Hepatocyte (in vitro differentiated cells): ENCODE data around the gene DPYD. TPM values are rescaled to one million over a fixed set of nuclear protein-coding genes. Genes with fewer than 3 reads are reported as not detected.

Experiments
- DNase-seq: peaks from one replicate; pipeline ENCODE4 v3.0.0-alpha.2; 2016; ENCODE audit warnings: low spot score
- H2AFZ ChIP-seq: fragments of 200-600 bp; sonication (generic); 2 replicates; pipeline ENCODE4 v1.6.0; 2016; ENCODE audit warnings: antibody characterized with exemption, mild to moderate bottlenecking
- H3K27ac ChIP-seq: fragments of 200-600 bp; sonication (generic); 2 replicates; pipeline ENCODE4 v1.5.1; 2016; ENCODE audit warnings: mild to moderate bottlenecking
- H3K27me3 ChIP-seq: fragments of 200-600 bp; sonication (generic); 2 replicates; pipeline ENCODE4 v1.6.1; 2016
- H3K36me3 ChIP-seq: fragments of 200-600 bp; sonication (generic); replicated peaks from 2 replicates; pipeline ENCODE4 v1.5.1; 2016; ENCODE audit warnings: low read depth; ENCODE audit not compliant: insufficient read depth
- H3K4me1 ChIP-seq: fragments of 200-600 bp; sonication (generic); 2 replicates; pipeline ENCODE4 v1.5.1; 2016; ENCODE audit warnings: mild to moderate bottlenecking, moderate library complexity; ENCODE audit not compliant: insufficient read depth
- H3K4me2 ChIP-seq: fragments of 200-600 bp; sonication (generic); 2 replicates; pipeline ENCODE4 v1.6.0; 2016
- H3K4me3 ChIP-seq: fragments of 200-600 bp; sonication (generic); 2 replicates; pipeline ENCODE4 v1.5.1; 2016; ENCODE audit warnings: mild to moderate bottlenecking
- H3K79me2 ChIP-seq: fragments of 200-600 bp; sonication (generic); 2 replicates; pipeline ENCODE4 v1.6.0; 2017; ENCODE audit warnings: mild to moderate bottlenecking
- H3K9me2 ChIP-seq: fragments of 200-600 bp; sonication (generic); replicated peaks from 2 replicates; pipeline ENCODE4 v1.6.0; 2017; ENCODE audit warnings: mild to moderate bottlenecking; ENCODE audit not compliant: insufficient read depth
- H3K9me3 ChIP-seq: fragments of 200-600 bp; sonication (generic); 2 replicates; pipeline ENCODE4 v1.5.1; 2016; ENCODE audit warnings: low read depth, mild to moderate bottlenecking
- H4K20me1 ChIP-seq: fragments of 200-600 bp; sonication (generic); 2 replicates; pipeline ENCODE4 v1.6.0; 2016; ENCODE audit warnings: mild to moderate bottlenecking; ENCODE audit not compliant: insufficient read depth, poor library complexity, severe bottlenecking
- CTCF ChIP-seq: fragments of 200-600 bp; sonication (generic); IDR thresholded peaks from 2 replicates; pipeline ENCODE4 v1.5.1; 2016; ENCODE audit warnings: antibody characterized with exemption, mild to moderate bottlenecking; ENCODE audit not compliant: poor library complexity
- EZH2 ChIP-seq: fragments of 200-600 bp; sonication (generic); IDR thresholded peaks from 2 replicates; pipeline ENCODE4 v1.6.1; 2016; ENCODE audit warnings: antibody characterized with exemption, mild to moderate bottlenecking, borderline replicate concordance
- EZH2phosphoT487 ChIP-seq: fragments of 200-600 bp; sonication (generic); IDR thresholded peaks from one replicate; pipeline ENCODE4 v1.6.1; 2018; ENCODE audit warnings: antibody characterized with exemption, mild to moderate bottlenecking, low read depth, moderate library complexity; ENCODE audit not compliant: unreplicated experiment, severe bottlenecking
- WGBS: methylation state at CpG from one replicate; pipeline ENCODE4 v1.1.6; 2016; ENCODE audit warnings: low lambda C conversion rate; ENCODE audit errors: missing lambda C conversion rate; 5-methylcytosine and 5-hydroxymethylcytosine counted together
- polyA plus RNA-seq: library from polyadenylated mRNA; unstranded; fragments of >200 nt; fragmentation: Nextera tagmentation; extraction: Ambion mirVana; gene quantifications from 2 replicates; pipeline ENCODE4 v1.2.1, GENCODE V29; 2016
- total RNA-seq: library from RNA; depleted of rRNA; stranded (reverse); fragments of >200 nt; gene quantifications from 2 replicates; pipeline ENCODE4 v1.2.3, GENCODE V29; 2014

DPYD gene
- total and polyA plus RNA-seq, 2 experiments from 2014 or later, result 7.5 to 21.8 TPM

GRCh38 chr1:97151651-97152050, 769.2 kb downstream of the DPYD start:
- Histone ChIP-seq H3K9me2 (no peaks in the 10 kb centered on the region), H3K27ac (no peak overlapping the region), H3K27me3 (no peaks in the 10 kb centered on the region), H3K4me2 (no peak overlapping the region), H4K20me1 (no peaks in the 10 kb centered on the region), H3K79me2 (no peaks in the 10 kb centered on the region), H2AFZ (no peak overlapping the region), H3K36me3 (no peaks in the 10 kb centered on the region), H3K9me3 (no peaks in the 10 kb centered on the region), H3K4me1 (no peaks in the 10 kb centered on the region), H3K4me3 (no peak overlapping the region)
- TF ChIP-seq CTCF (no peak), EZH2phosphoT487 (no peak), EZH2 (no peak)
- no peak for DNase-seq

DNA sequence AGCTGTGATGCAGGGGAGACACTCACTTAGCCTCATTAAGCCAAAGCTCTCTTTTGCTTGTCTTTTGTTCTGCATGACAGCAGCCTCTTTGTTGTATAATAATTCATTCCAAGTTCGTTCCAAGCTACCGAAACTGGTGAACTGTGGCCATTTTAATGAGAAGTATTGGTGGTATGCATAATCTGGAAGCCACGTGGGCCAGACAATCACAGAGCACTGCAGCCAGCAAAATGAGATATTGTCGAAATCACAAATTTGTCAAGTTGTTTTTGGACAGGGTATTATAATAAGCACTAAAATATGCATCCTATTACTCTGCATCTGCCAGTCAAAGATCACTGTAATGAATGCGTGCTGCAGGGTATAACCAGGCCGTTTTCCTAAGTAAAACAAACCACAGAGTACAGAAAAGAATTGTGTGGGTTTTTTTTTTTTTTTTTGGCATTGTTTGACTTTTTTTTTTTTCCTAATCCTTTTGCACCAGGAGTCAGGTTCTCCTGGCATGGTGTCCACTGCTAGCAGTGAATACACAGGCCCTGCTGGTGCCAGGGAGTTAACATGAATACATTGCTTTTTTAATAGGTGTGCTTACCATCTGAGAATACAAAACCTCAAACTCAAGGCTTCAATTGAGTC, 775.4 kb downstream of the DPYD start:
- WGBS, result 82% methylated on average over 6 of the region's 6 CpGs
- DNase-seq, result no peak
- no peak overlapping the region for H2AFZ ChIP-seq

DNA sequence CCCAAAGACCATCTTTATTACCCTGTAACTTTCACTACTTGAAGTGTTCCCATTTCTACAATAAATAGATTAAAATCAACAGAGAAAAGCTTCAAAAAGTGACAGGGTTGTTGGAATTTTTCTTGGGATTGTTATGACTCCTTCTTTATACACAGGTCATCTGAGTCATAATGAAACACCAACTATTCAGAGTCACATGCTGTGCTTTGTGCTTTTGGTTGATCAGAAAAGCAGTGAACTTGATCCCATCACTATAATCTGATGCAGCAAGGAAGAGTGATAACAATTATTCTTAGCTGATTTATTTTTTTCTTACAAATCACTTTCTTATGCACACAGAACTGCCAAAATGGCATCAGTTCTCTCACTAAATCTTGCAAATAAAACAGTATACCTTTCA, 776.3 kb downstream of the DPYD start:
- H2AFZ ChIP-seq, result no peak overlapping the region
- H3K4me3 ChIP-seq, result no peak overlapping the region
- H4K20me1 ChIP-seq, result no peaks in the 10 kb centered on the region
- no peaks in the 10 kb centered on the region for H3K9me3 ChIP-seq
- TF ChIP-seq EZH2phosphoT487 (no peak), CTCF (no peak), EZH2 (no peak)
- no peak for DNase-seq
- no peak overlapping the region for H3K27ac ChIP-seq
- H3K36me3 ChIP-seq, result no peaks in the 10 kb centered on the region
- no peaks in the 10 kb centered on the region for H3K79me2 ChIP-seq
- no peaks in the 10 kb centered on the region for H3K4me1 ChIP-seq
- H3K27me3 ChIP-seq, result no peaks in the 10 kb centered on the region
- no peaks in the 10 kb centered on the region for H3K9me2 ChIP-seq
- no peak overlapping the region for H3K4me2 ChIP-seq

More for the DNA sequence above, 775.4 kb downstream of the DPYD start:
- H3K9me2 ChIP-seq, result no peaks in the 10 kb centered on the region
- no peak overlapping the region for H3K4me2 ChIP-seq
- H3K27ac ChIP-seq, result no peak overlapping the region
- H3K4me3 ChIP-seq, result no peak overlapping the region
- no peaks in the 10 kb centered on the region for H3K27me3 ChIP-seq
- no peaks in the 10 kb centered on the region for H3K4me1 ChIP-seq
- H4K20me1 ChIP-seq, result no peaks in the 10 kb centered on the region
- no peaks in the 10 kb centered on the region for H3K36me3 ChIP-seq
- H3K79me2 ChIP-seq, result no peaks in the 10 kb centered on the region
- H3K9me3 ChIP-seq, result no peaks in the 10 kb centered on the region
- no peak for TF ChIP-seq CTCF
- TF ChIP-seq EZH2, result no peak
- no peak for TF ChIP-seq EZH2phosphoT487
